Measurements from ENCODE around the gene ELMO3. TPM values are rescaled to one million over a fixed set of nuclear protein-coding genes. Genes with fewer than 3 reads are reported as not detected.

ELMO3 gene
- total and polyA plus RNA-seq, 2 of the 13 experiments (the other 11 are each of a cell fraction or from before 2014, with no cell fraction given) = 2.6 to 4.0 TPM

- TF ChIP-seq ATF3 (CRISPR knock-in tag; IDR thresholded peaks at IDR 0.05) (no peak), IRX3 (CRISPR knock-in tag; IDR thresholded peaks at IDR 0.05; ENCODE audit: borderline replicate concordance, low read depth) (no peak; the same call in 1 of the 2 replicates), SP4 (CRISPR knock-in tag; IDR thresholded peaks at IDR 0.05) (peak; percentile 66), ZFP1 (CRISPR knock-in tag; IDR thresholded peaks at IDR 0.05) (no peak), FOSL2 (CRISPR knock-in tag; IDR thresholded peaks at IDR 0.05) (no peak; the same call in 1 of the 2 replicates), ZNF18 (CRISPR knock-in tag; IDR thresholded peaks at IDR 0.05; ENCODE audit: insufficient replicate concordance) (no peak), ZNF564 (CRISPR knock-in tag; IDR thresholded peaks at IDR 0.05) (no peak; the same call in 1 of the 2 replicates), ZNF549 (CRISPR knock-in tag; IDR thresholded peaks at IDR 0.05) (no peak), ZFYVE20 (CRISPR knock-in tag; IDR thresholded peaks at IDR 0.05; ENCODE audit: borderline replicate concordance, low read depth) (no peak), PREB (CRISPR knock-in tag; IDR thresholded peaks at IDR 0.05) (no peak), ZNF558 (CRISPR knock-in tag; IDR thresholded peaks at IDR 0.05; ENCODE audit: borderline replicate concordance) (no peak), SATB2 (CRISPR knock-in tag; IDR thresholded peaks at IDR 0.05) (no peak), ELF1 (CRISPR knock-in tag; IDR thresholded peaks at IDR 0.05) (no peak), ZNF605 (CRISPR knock-in tag; IDR thresholded peaks at IDR 0.05) (no peak), THYN1 (CRISPR knock-in tag; IDR thresholded peaks at IDR 0.05; ENCODE audit: borderline replicate concordance, low read depth) (no peak), KMT2A (CRISPR knock-in tag; IDR thresholded peaks at IDR 0.05) (no peak; the same call in 1 of the 2 replicates), BCL3 (CRISPR knock-in tag; IDR thresholded peaks at IDR 0.05) (peak; percentile 43; the same call in 1 of the 2 replicates), ZNF740 (CRISPR knock-in tag; IDR thresholded peaks at IDR 0.05) (0 out of 2 replicates have a peak, but pooled peaks have one; percentile 60), SMARCE1 (IDR thresholded peaks at IDR 0.05; ENCODE audit: borderline replicate concordance) (no peak), HMG20B (CRISPR knock-in tag; conservative IDR thresholded peaks at IDR 0.05) (no peak)
These were observed 43.4 kb upstream of the ELMO3 start (continued) for GRCh38 chr16:67155295-67156142.

Data from HepG2 (cell line).